Hepatocyte (in vitro differentiated cells): ENCODE measurements around the gene DAAM1. TPM values are rescaled to one million over a fixed set of nuclear protein-coding genes. Genes with fewer than 3 reads are reported as not detected.
A peak's percentile ranks its signal among the peaks of the same experiment; 100 is the strongest.

Experiments
- DNase-seq: peaks from one replicate; pipeline ENCODE4 v3.0.0-alpha.2; 2016; ENCODE audit warnings: low spot score
- H2AFZ ChIP-seq: fragments of 200-600 bp; sonication (generic); 2 replicates; pipeline ENCODE4 v1.6.0; 2016; ENCODE audit warnings: antibody characterized with exemption, mild to moderate bottlenecking
- H3K27ac ChIP-seq: fragments of 200-600 bp; sonication (generic); 2 replicates; pipeline ENCODE4 v1.5.1; 2016; ENCODE audit warnings: mild to moderate bottlenecking
- H3K27me3 ChIP-seq: fragments of 200-600 bp; sonication (generic); 2 replicates; pipeline ENCODE4 v1.6.1; 2016
- H3K36me3 ChIP-seq: fragments of 200-600 bp; sonication (generic); replicated peaks from 2 replicates; pipeline ENCODE4 v1.5.1; 2016; ENCODE audit warnings: low read depth; ENCODE audit not compliant: insufficient read depth
- H3K4me1 ChIP-seq: fragments of 200-600 bp; sonication (generic); 2 replicates; pipeline ENCODE4 v1.5.1; 2016; ENCODE audit warnings: mild to moderate bottlenecking, moderate library complexity; ENCODE audit not compliant: insufficient read depth
- H3K4me2 ChIP-seq: fragments of 200-600 bp; sonication (generic); 2 replicates; pipeline ENCODE4 v1.6.0; 2016
- H3K4me3 ChIP-seq: fragments of 200-600 bp; sonication (generic); 2 replicates; pipeline ENCODE4 v1.5.1; 2016; ENCODE audit warnings: mild to moderate bottlenecking
- H3K79me2 ChIP-seq: fragments of 200-600 bp; sonication (generic); 2 replicates; pipeline ENCODE4 v1.6.0; 2017; ENCODE audit warnings: mild to moderate bottlenecking
- H3K9me2 ChIP-seq: fragments of 200-600 bp; sonication (generic); replicated peaks from 2 replicates; pipeline ENCODE4 v1.6.0; 2017; ENCODE audit warnings: mild to moderate bottlenecking; ENCODE audit not compliant: insufficient read depth
- H3K9me3 ChIP-seq: fragments of 200-600 bp; sonication (generic); 2 replicates; pipeline ENCODE4 v1.5.1; 2016; ENCODE audit warnings: low read depth, mild to moderate bottlenecking
- H4K20me1 ChIP-seq: fragments of 200-600 bp; sonication (generic); 2 replicates; pipeline ENCODE4 v1.6.0; 2016; ENCODE audit warnings: mild to moderate bottlenecking; ENCODE audit not compliant: insufficient read depth, poor library complexity, severe bottlenecking
- CTCF ChIP-seq: fragments of 200-600 bp; sonication (generic); IDR thresholded peaks from 2 replicates; pipeline ENCODE4 v1.5.1; 2016; ENCODE audit warnings: antibody characterized with exemption, mild to moderate bottlenecking; ENCODE audit not compliant: poor library complexity
- EZH2 ChIP-seq: fragments of 200-600 bp; sonication (generic); IDR thresholded peaks from 2 replicates; pipeline ENCODE4 v1.6.1; 2016; ENCODE audit warnings: antibody characterized with exemption, mild to moderate bottlenecking, borderline replicate concordance
- EZH2phosphoT487 ChIP-seq: fragments of 200-600 bp; sonication (generic); IDR thresholded peaks from one replicate; pipeline ENCODE4 v1.6.1; 2018; ENCODE audit warnings: antibody characterized with exemption, mild to moderate bottlenecking, low read depth, moderate library complexity; ENCODE audit not compliant: unreplicated experiment, severe bottlenecking
- WGBS: methylation state at CpG from one replicate; pipeline ENCODE4 v1.1.6; 2016; ENCODE audit warnings: low lambda C conversion rate; ENCODE audit errors: missing lambda C conversion rate; 5-methylcytosine and 5-hydroxymethylcytosine counted together
- polyA plus RNA-seq: library from polyadenylated mRNA; unstranded; fragments of >200 nt; fragmentation: Nextera tagmentation; extraction: Ambion mirVana; gene quantifications from 2 replicates; pipeline ENCODE4 v1.2.1, GENCODE V29; 2016
- total RNA-seq: library from RNA; depleted of rRNA; stranded (reverse); fragments of >200 nt; gene quantifications from 2 replicates; pipeline ENCODE4 v1.2.3, GENCODE V29; 2014

The DAAM1 gene
- total and polyA plus RNA-seq, 2 experiments from 2014 or later: 21.6 to 23.7 TPM

- Histone ChIP-seq H3K9me3 (no peaks in the 10 kb centered on the region), H3K9me2 (no peaks in the 10 kb centered on the region), H3K4me1 (peaks cover 19% of the 10 kb centered on the region), H2AFZ (no peak overlapping the region), H3K4me3 (no peak overlapping the region), H3K27me3 (no peaks in the 10 kb centered on the region), H3K79me2 (peaks cover 15% of the 10 kb centered on the region), H3K4me2 (no peak overlapping the region), H3K27ac (no peak overlapping the region), H4K20me1 (no peaks in the 10 kb centered on the region), H3K36me3 (no peaks in the 10 kb centered on the region)
- no peak for DNase-seq
- no peak for TF ChIP-seq EZH2
- no peak for TF ChIP-seq CTCF
- no peak for TF ChIP-seq EZH2phosphoT487
- 97% methylated on average over 2 of the region's 2 CpGs for WGBS
Measured at GRCh38 chr14:59302313-59302712, 113.8 kb downstream of the DAAM1 start.

- DNase-seq: no peak
- Histone ChIP-seq H3K4me1 (peaks cover 19% of the 10 kb centered on the region), H3K9me2 (no peaks in the 10 kb centered on the region), H3K36me3 (no peaks in the 10 kb centered on the region), H3K27me3 (no peaks in the 10 kb centered on the region), H4K20me1 (no peaks in the 10 kb centered on the region), H3K9me3 (no peaks in the 10 kb centered on the region), H2AFZ (no peak overlapping the region), H3K4me3 (no peak overlapping the region), H3K4me2 (no peak overlapping the region), H3K79me2 (peaks cover 13% of the 10 kb centered on the region), H3K27ac (no peak overlapping the region)
- no peak for TF ChIP-seq CTCF
- TF ChIP-seq EZH2: no peak
- TF ChIP-seq EZH2phosphoT487: no peak
- 72% methylated on average over 2 of the region's 2 CpGs for WGBS
Measured at GRCh38 chr14:59303216-59303615, 114.7 kb downstream of the DAAM1 start.

GRCh38 chr14:59305231-59305630 lies 116.8 kb downstream of the DAAM1 start:
- Histone ChIP-seq H3K4me2 (peak overlapping the region; percentile 7), H3K4me1 (peaks cover 20% of the 10 kb centered on the region), H3K79me2 (peaks cover 14% of the 10 kb centered on the region), H3K9me2 (no peaks in the 10 kb centered on the region), H3K27me3 (no peaks in the 10 kb centered on the region), H3K9me3 (no peaks in the 10 kb centered on the region), H2AFZ (no peak overlapping the region), H3K4me3 (no peak overlapping the region), H3K36me3 (no peaks in the 10 kb centered on the region), H4K20me1 (no peaks in the 10 kb centered on the region), H3K27ac (peak overlapping the region; percentile 44)
- no peak for DNase-seq
- TF ChIP-seq CTCF (no peak), EZH2phosphoT487 (no peak), EZH2 (no peak)
